ENCODE data around the gene EXOC4. TPM values are rescaled to one million over a fixed set of nuclear protein-coding genes. Genes with fewer than 3 reads are reported as not detected.

The EXOC4 gene
- total RNA-seq, 2 experiments from 2014 or later, result 58.0 to 59.9 TPM

GRCh38 chr7:133217773-133218172, 35.1 kb upstream of the EXOC4 start:
- DNase-seq, result no peak
- Mint-ChIP-seq H3K4me1 (ENCODE audit: low read depth) (no peaks in the 10 kb centered on the region), H3K27me3 (peaks cover 12% of the 10 kb centered on the region), H3K9me3 (no peaks in the 10 kb centered on the region), H3K36me3 (ENCODE audit: low read depth) (no peaks in the 10 kb centered on the region), H3K27ac (no peak overlapping the region), H3K4me3 (no peak overlapping the region)
- H3K4me3 ChIP-seq (ENCODE audit: low read length), result no peak overlapping the region
- CTCF ChIA-PET, result no interaction called here
- H3K4me1 ChIP-seq (ENCODE audit: insufficient read depth, low read length), result no peaks in the 10 kb centered on the region
- no peak for ATAC-seq (ENCODE audit: poor library complexity)
- no peak for TF ChIP-seq CTCF (IDR thresholded peaks at IDR 0.05)
- intact Hi-C loops (cut with DNase I, micrococcal nuclease), result no loop called here
- H3K27ac ChIP-seq (ENCODE audit: low read depth in 1 of 2, low read length in 2 of 2), result no peak overlapping the region
- POLR2A ChIA-PET, result no interaction called here
- H3K9me3 ChIP-seq (ENCODE audit: control insufficient read depth in 1 of 2, insufficient read depth in 1 of 2, low read length in 2 of 2), result no peaks in the 10 kb centered on the region
- H3K27me3 ChIP-seq (ENCODE audit: control insufficient read depth in 1 of 2, insufficient read depth in 2 of 2, low read length in 2 of 2), result no peaks in the 10 kb centered on the region
- H3K36me3 ChIP-seq (ENCODE audit: insufficient read depth, low read length), result no peaks in the 10 kb centered on the region

- Mint-ChIP-seq H3K36me3 (ENCODE audit: low read depth) (no peaks in the 10 kb centered on the region), H3K27me3 (no peaks in the 10 kb centered on the region), H3K9me3 (peaks cover 1% of the 10 kb centered on the region), H3K27ac (no peak overlapping the region), H3K4me1 (ENCODE audit: low read depth) (no peaks in the 10 kb centered on the region), H3K4me3 (no peak overlapping the region)
- POLR2A ChIA-PET, result no interaction called here
- no peak overlapping the region for H3K4me3 ChIP-seq (ENCODE audit: low read length)
- CTCF ChIA-PET, result no interaction called here
- intact Hi-C loops (cut with DNase I, micrococcal nuclease), result loop anchor here (2.0 to 5.0 kb wide), 3 partner anchors 836 to 913 kb away; no protein-coding TSS in a partner anchor
- TF ChIP-seq CTCF (IDR thresholded peaks at IDR 0.05), result peak; percentile 49
- ATAC-seq (ENCODE audit: poor library complexity), result no peak
- H3K27ac ChIP-seq (ENCODE audit: low read depth in 1 of 2, low read length in 2 of 2), result no peak overlapping the region
- no peaks in the 10 kb centered on the region for H3K27me3 ChIP-seq (ENCODE audit: control insufficient read depth in 1 of 2, insufficient read depth in 2 of 2, low read length in 2 of 2)
- DNase-seq, result peak in 11 of 14 experiments; percentile 1 to 70 (median 28)
- no peaks in the 10 kb centered on the region for H3K4me1 ChIP-seq (ENCODE audit: insufficient read depth, low read length)
- no peaks in the 10 kb centered on the region for H3K9me3 ChIP-seq (ENCODE audit: control insufficient read depth in 1 of 2, insufficient read depth in 1 of 2, low read length in 2 of 2)
- no peaks in the 10 kb centered on the region for H3K36me3 ChIP-seq (ENCODE audit: insufficient read depth, low read length)
Observed at GRCh38 chr7:133230591-133231194, 22.2 kb upstream of the EXOC4 start.

- CTCF ChIA-PET, result no interaction called here
Observed at GRCh38 chr7:133233142-133233541, 19.7 kb upstream of the EXOC4 start.

More at GRCh38 chr7:133233142-133233541, 19.7 kb upstream of the EXOC4 start:
- H3K27me3 Mint-ChIP-seq, result peaks cover 2% of the 10 kb centered on the region
- DNase-seq (no peak), ATAC-seq (ENCODE audit: poor library complexity) (no peak)
- TF ChIP-seq CTCF (IDR thresholded peaks at IDR 0.05), result no peak
- intact Hi-C loops (cut with DNase I, micrococcal nuclease), result loop anchor here in 1 of 2 experiments (5.0 kb wide), 1 partner anchor 916 kb away; no protein-coding TSS in a partner anchor
- Histone ChIP-seq H3K9me3 (ENCODE audit: control insufficient read depth in 1 of 2, insufficient read depth in 1 of 2, low read length in 2 of 2) (no peaks in the 10 kb centered on the region), H3K4me1 (ENCODE audit: insufficient read depth, low read length) (no peaks in the 10 kb centered on the region), H3K27me3 (ENCODE audit: control insufficient read depth in 1 of 2, insufficient read depth in 2 of 2, low read length in 2 of 2) (no peaks in the 10 kb centered on the region), H3K36me3 (ENCODE audit: insufficient read depth, low read length) (no peaks in the 10 kb centered on the region), H3K4me3 (ENCODE audit: low read length) (no peak overlapping the region), H3K27ac (ENCODE audit: low read depth in 1 of 2, low read length in 2 of 2) (no peak overlapping the region)
- POLR2A ChIA-PET, result interaction anchor here (0.6 kb wide), 1 partner anchor 63 kb away, joined by 3 read pairs; no protein-coding TSS in a partner anchor
- H3K36me3 Mint-ChIP-seq (ENCODE audit: low read depth), result no peaks in the 10 kb centered on the region
- no peak overlapping the region for H3K27ac Mint-ChIP-seq
- H3K4me3 Mint-ChIP-seq, result no peak overlapping the region
- no peaks in the 10 kb centered on the region for H3K4me1 Mint-ChIP-seq (ENCODE audit: low read depth)
- H3K9me3 Mint-ChIP-seq, result no peaks in the 10 kb centered on the region
